AG04450 (cell line): ENCODE measurements around the gene PLPP3. TPM values are rescaled to one million over a fixed set of nuclear protein-coding genes. Genes with fewer than 3 reads are reported as not detected.

ENCODE experiments used
- CTCF ChIA-PET: fragments of 300-600, 350-600 bp; formaldehyde crosslinking; extraction: SDS; loops from one replicate; lab custom pipeline; 2022; ENCODE audit warnings: antibody characterized with exemption, inconsistent platforms; lab: Charles Lee
- POLR2A ChIA-PET: fragments of 350-600 bp; formaldehyde crosslinking; extraction: SDS; loops from one replicate; lab custom pipeline; 2021; ENCODE audit warnings: antibody characterized with exemption, inconsistent platforms; lab: Yijun Ruan, JAX
- DNase-seq: peaks from one replicate; pipeline ENCODE4 v3.0.0-alpha.2; 2011; ENCODE audit warnings: low read depth, low spot score
- H3K27ac ChIP-seq: one replicate; pipeline ENCODE4 v1.5.1; 2012; ENCODE audit warnings: low read depth, low read length, control low read depth
- H3K27me3 ChIP-seq: one replicate; pipeline ENCODE4 v1.6.0; 2012; ENCODE audit warnings: low read length; ENCODE audit not compliant: control insufficient read depth, insufficient read depth
- H3K4me3 ChIP-seq: 2 replicates; pipeline ENCODE4 v1.5.1; 2011; ENCODE audit warnings: mild to moderate bottlenecking, low read depth, low read length, control low read depth
- H3K9me3 ChIP-seq: 2 replicates; pipeline ENCODE4 v1.5.1; 2012; ENCODE audit warnings: low read length; ENCODE audit not compliant: control insufficient read depth, insufficient read depth
- CTCF ChIP-seq: IDR thresholded peaks from 2 replicates; pipeline ENCODE4 v1.5.1; 2011; ENCODE audit warnings: low read depth, low read length, control low read depth, inconsistent platforms
- polyA plus RNA-seq: library from polyadenylated mRNA; depleted of rRNA; stranded (reverse); fragments of >200 nt; gene quantifications from 2 replicates; pipeline ENCODE4 v1.2.3, GENCODE V29; 2011

Gene PLPP3
- polyA plus RNA-seq, 1 experiment, result 210 TPM

GRCh38 chr1:56583957-56584468 is 4.7 kb upstream of the PLPP3 start:
- H3K27ac ChIP-seq, result no peak overlapping the region
- DNase-seq, result no peak
- TF ChIP-seq CTCF, result no peak
- no peaks in the 10 kb centered on the region for H3K27me3 ChIP-seq
- CTCF ChIA-PET, result interaction anchor here (0.6 to 3.6 kb wide), 42 partner anchors 8 to 1639 kb away, joined by 3 to 47 read pairs (median 4); no protein-coding TSS in a partner anchor
- POLR2A ChIA-PET, result no interaction called here
- H3K9me3 ChIP-seq, result no peaks in the 10 kb centered on the region
- no peak overlapping the region for H3K4me3 ChIP-seq

- no peak for DNase-seq
- Histone ChIP-seq H3K27ac (no peak overlapping the region), H3K27me3 (no peaks in the 10 kb centered on the region), H3K4me3 (no peak overlapping the region), H3K9me3 (no peaks in the 10 kb centered on the region; the same call in 1 of the 2 replicates)
- TF ChIP-seq CTCF, result no peak
- POLR2A ChIA-PET, result no interaction called here
- CTCF ChIA-PET, result interaction anchor here (0.7 to 1.6 kb wide), 3 partner anchors 128 to 756 kb away, joined by 3 to 6 read pairs (median 5); no protein-coding TSS in a partner anchor
Observed at GRCh38 chr1:56580771-56581170, 1.4 kb upstream of the PLPP3 start.

DNA sequence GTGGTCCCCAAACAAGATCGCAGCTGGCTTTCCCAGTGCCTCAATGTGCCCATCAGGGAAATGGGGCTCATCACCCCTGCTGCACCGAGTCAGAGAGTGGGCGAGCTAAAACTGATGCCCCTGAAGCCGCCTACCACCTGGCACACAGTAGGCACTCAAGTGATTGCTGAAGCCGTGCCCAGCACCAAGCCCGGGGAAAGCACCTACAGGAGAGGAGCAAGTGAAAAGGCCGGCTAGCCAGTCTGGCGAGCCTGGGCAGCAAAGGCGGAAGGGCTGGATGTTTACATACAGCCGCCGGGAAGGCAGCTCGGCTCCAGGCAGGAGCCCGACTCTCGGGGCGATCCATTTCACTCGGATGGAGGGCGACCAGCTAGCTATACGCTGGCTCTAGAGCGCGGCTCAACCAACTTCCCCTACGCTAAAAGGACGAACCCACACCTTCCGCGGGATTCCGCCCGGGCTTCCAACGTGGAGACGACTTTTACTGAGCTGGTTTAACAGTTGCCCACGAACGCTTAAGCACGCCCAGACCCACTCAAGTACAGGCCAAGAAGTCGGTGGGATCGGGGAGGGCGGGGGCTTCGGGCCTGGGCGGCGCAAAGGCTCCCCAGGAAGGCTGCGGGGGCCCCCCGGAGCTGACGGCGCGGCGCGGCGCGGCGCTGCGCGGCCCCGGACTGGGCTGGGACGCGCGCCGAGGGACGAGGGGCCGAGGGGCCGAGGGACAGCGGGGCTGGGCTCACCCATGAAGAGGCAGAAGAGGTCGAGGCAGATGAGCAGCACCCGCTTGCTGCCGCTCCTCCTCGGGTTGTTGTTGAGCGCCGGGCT is 1.0 kb downstream of the PLPP3 start:
- no peak for DNase-seq
- Histone ChIP-seq H3K27me3 (no peaks in the 10 kb centered on the region), H3K27ac (peak overlapping the region; percentile 81), H3K4me3 (peak overlapping the region; percentile 100), H3K9me3 (no peaks in the 10 kb centered on the region; the same call in 1 of the 2 replicates)
- POLR2A ChIA-PET, result interaction anchor here (0.7 to 1.5 kb wide), 6 partner anchors 43 to 908 kb away, joined by 3 to 7 read pairs (median 4); no protein-coding TSS in a partner anchor
- CTCF ChIA-PET, result interaction anchor here (1.2 to 2.1 kb wide), 2 partner anchors 132 to 243 kb away, joined by 5 to 16 read pairs; no protein-coding TSS in a partner anchor
- no peak for TF ChIP-seq CTCF

DNA sequence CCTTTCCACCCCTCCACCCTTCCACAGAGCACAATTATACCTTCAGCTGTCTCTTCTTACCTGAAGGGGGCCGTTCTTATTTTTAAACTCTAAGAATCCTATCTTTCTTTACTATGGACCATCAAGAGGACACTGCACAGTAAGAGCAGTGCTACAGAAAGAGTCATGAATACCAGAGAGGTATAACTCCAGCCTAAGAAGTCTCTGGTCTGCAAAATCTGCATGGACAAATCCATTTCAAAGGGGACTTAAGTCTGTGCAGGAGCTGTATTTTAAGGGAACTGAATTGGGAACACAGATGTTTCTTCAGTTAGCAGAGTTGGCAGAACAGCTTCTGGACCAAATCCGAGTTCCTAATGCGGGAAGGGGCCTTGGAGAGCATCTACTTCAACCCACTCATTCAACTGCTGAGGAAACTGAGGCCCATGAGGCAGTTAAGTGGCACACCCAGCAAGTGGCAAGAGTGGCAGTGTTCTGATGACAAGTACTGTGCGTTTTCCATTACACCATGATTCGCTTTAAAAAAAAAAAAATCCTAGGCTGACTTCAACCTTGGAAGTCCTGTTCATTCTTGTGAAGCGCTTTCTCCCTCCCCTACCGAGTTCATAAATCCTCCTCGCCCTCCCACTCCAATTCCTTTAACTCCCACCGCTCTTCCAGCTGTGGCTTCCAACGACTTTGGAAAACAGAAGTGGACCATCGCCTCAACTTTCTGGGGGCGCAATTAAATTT is 1.8 kb downstream of the PLPP3 start:
- ChIA-PET POLR2A (interaction anchor here (0.7 to 1.5 kb wide), 4 partner anchors 42 to 795 kb away, joined by 3 read pairs; no protein-coding TSS in a partner anchor), CTCF (interaction anchor here (0.9 to 3.1 kb wide), 6 partner anchors 7 to 1293 kb away, joined by 3 to 16 read pairs (median 8); no protein-coding TSS in a partner anchor)
- TF ChIP-seq CTCF, result no peak
- Histone ChIP-seq H3K27me3 (no peaks in the 10 kb centered on the region), H3K9me3 (no peaks in the 10 kb centered on the region; the same call in 1 of the 2 replicates), H3K27ac (peak overlapping the region; percentile 81), H3K4me3 (peak overlapping the region; percentile 100)
- no peak for DNase-seq
